Retinal pigment epithelial cell (primary cell): ENCODE results near the gene DCP2.

Source experiments
- DNase-seq: peaks from one replicate; pipeline ENCODE4 v3.0.0-alpha.2; 2010; ENCODE audit warnings: low read depth
- H3K4me3 ChIP-seq: 2 replicates; pipeline ENCODE4 v1.5.1; 2011; ENCODE audit warnings: mild to moderate bottlenecking, low read length, control low read depth, moderate library complexity
- CTCF ChIP-seq: conservative IDR thresholded peaks from 2 replicates; pipeline ENCODE4 v1.5.1; 2011; ENCODE audit warnings: low read depth, low read length, control low read depth, inconsistent platforms

The DCP2 gene

DNA sequence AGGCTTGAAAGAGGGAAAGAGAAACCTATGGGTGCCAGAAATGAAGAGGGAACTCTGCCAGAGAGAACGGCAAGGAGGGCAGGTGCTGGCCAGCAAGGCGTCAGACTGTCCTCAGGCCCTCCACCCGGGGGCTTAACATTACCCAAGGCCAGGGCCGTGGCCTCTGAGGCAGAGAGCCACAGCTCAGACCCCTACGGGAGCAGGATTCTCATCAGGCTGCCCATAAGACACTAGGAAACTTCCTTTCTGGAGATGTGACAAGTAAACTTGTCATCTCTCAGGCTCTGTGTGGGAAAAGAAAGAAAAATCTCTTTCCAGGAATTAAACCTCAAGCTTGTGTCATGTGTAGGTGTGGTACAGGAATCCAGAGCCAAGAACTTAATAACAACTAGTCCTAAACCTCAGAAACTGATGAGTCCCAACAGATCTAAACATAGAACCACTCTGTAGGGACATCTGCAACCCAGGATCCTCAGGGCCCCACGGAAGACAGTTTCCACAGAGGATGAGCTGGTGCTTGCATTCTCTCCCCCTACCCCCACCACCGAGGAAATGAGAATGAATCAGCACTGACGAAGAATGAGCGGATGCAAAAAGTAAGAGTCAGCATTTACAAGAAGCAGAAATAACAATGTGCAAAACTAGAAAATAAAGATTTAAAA lies 74.3 kb downstream of the DCP2 start:
- DNase-seq, result no peak
- no peak overlapping the region for H3K4me3 ChIP-seq
- no peak for TF ChIP-seq CTCF

DNA sequence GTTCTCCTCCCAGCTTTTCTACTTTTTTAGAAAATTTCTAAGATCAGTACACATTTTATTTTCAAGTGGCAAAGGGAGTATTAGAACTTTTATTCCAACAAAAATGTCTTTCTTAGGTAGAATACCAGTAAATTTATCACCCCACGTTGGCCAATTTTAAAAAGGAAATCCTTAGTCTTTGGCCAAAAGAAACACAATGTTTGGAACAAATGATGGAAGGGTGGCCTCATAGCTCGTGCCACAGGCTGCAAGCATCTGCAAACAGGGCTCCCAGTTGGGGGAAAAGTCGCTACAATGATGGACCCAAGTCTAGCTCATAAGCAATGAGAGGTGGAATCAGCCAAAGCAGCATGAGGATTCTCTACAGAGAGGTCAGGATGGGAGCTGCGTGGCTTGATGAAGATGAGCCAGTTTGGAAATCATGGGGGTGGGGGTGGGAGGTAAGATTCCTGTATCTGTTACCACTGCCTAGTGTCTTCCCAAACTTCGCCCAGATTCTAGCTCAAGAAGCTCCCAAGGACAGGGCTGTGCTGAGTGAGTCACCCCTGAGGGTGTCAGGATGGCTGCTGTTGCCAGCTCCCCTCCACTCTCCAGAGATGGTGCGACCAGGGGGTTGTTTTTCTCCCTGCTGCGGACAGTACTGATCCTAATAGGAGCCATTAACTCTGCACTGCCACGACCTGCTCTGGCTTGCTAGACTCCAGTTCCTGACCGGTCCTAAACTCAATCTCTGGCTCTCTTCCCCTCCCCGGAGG lies 75.6 kb downstream of the DCP2 start:
- no peak overlapping the region for H3K4me3 ChIP-seq
- no peak for DNase-seq
- TF ChIP-seq CTCF, result no peak

GRCh38 chr5:113053511-113053995 lies 77.0 kb downstream of the DCP2 start:
- no peak for TF ChIP-seq CTCF
- no peak for DNase-seq
- H3K4me3 ChIP-seq, result no peak overlapping the region

GRCh38 chr5:113054899-113055298 lies 78.3 kb downstream of the DCP2 start:
- no peak overlapping the region for H3K4me3 ChIP-seq
- no peak for DNase-seq
- no peak for TF ChIP-seq CTCF

DNA sequence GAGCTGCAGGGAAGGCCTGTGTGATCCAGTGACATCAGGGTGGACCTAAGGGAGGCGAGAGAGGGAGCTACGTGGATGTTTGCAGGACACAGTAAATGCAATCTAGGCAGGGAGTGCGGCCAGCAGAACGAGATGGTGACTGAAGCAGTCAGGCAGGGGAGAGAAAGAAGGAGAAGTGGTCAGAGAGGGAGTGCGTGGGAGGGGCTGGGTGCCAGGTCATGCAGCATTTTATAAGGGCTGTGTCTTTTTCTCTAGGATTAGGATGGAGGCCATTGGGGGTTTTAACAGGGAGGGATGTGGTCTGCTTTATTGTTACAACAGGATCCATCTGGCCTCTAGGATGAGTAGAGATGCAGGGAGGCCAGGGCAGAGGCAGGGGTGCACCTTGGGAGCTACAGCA lies 80.4 kb downstream of the DCP2 start:
- no peak for TF ChIP-seq CTCF
- H3K4me3 ChIP-seq, result no peak overlapping the region
- DNase-seq, result no peak

DNA sequence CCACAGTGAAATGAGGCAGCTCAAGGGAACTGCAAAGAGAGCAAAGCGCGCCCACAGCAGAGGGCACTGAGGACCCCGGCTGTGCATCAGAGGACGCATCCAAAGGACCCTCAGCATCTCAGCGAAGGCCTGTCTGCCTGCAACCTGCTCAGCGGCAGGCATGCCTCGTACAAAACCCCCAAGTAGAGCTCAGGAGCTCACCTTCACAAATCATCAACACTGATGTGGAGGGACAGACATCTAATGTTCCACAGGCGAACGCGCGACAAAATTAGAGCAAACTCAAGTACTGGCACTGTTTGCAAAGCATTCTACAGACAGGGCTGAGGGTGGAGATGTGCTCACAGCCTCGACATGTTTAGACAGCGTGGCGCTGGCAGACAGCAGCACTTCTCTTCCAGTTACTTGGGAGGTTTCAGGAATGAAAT lies 81.0 kb downstream of the DCP2 start:
- no peak overlapping the region for H3K4me3 ChIP-seq
- TF ChIP-seq CTCF, result no peak
- DNase-seq, result no peak

DNA sequence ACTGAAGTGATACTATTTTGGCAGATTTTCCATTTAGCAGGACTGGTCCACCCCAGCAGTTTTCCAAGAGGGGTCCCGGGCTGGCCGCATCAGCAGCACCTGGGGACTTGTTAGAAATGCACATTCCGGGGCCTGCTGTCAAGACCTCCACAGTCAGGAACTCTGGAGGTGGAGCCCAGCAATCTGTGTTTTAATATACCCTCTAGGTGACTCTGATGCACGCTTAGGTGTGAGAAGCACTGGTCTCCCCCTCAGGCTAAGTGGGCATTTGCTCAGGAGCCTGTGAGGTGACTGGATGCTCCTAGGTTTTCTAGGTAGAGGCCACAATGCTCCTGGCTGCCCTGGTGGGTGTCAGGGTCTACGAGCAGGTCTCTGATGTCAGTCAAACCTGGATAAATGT lies 81.7 kb downstream of the DCP2 start:
- H3K4me3 ChIP-seq, result no peak overlapping the region
- DNase-seq, result no peak
- TF ChIP-seq CTCF, result no peak
